HG02938 (cell line): ENCODE results near the gene L3MBTL2.

Experiments used
- ATAC-seq: cut with Tn5 transposase; IDR thresholded peaks from one replicate; pipeline ENCODE4 v1.9.1; 2021; ENCODE audit warnings: mild to moderate bottlenecking, moderate library complexity; ENCODE audit not compliant: unreplicated experiment

L3MBTL2 gene

GRCh38 chr22:41264408-41264941 is 59.4 kb downstream of the L3MBTL2 start:
- no peak for ATAC-seq

DNA sequence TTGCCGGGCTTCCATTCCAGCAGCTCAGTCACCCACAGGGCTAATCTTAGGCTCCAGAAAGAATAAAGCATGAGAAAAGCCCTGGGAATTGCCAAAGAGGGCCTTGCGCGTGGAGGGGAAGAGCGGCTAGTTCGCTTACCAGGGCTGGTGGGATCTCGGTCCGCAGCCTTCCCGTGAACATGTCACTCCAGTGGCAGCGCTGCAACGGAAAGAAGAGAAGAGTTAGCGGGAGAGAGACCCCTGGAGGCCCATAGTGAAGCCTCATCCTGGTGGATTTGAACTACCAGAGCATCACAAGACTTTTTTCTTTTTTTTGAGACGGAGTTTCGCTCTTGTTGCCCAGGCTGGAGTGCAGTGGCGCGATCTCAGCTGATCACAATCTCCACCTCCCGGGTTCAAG is 62.8 kb downstream of the L3MBTL2 start:
- ATAC-seq, result no peak

DNA sequence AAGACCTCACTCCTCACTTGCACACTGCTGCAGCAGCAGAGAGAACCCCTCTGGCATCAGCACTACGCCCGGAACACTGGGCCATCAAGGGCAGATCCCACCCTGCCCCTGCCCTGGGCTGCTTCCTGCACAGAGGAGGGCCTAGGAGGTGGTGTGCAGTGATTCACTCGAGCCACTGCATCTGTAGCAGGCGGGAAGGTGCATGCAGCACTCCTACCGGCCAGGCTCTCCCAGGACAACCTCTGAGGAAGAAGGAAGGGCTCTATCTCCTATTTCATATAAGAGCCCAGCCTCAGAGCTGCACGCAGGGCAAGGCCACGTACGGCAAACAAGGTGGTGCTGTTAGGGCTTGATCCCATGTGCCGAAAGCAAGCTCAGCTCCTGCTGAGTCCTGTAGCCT is 66.7 kb downstream of the L3MBTL2 start:
- no peak for ATAC-seq

- ATAC-seq, result no peak
These were observed 68.0 kb downstream of the L3MBTL2 start for GRCh38 chr22:41273128-41273527.

DNA sequence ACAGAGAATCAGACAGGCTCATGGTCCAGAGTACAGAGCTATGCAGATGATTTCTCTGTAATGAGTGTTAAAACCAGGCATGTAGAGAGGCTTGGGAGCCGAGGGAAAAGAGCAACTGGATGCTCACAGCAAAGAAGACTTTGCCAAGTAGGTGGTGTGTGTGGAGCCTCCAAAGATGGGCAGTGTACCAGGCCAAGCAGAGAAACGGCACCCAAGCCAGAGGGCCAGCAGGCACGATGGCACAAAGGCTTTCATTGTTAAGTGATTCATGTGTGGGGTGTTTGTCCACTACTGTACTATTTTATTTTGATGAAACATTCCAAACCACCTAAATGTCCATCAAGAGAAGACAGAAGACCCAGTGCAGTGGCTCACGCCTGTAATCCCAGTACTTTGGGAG is 69.7 kb downstream of the L3MBTL2 start:
- no peak for ATAC-seq

- no peak for ATAC-seq
These were observed 75.0 kb downstream of the L3MBTL2 start for GRCh38 chr22:41280065-41280464.

DNA sequence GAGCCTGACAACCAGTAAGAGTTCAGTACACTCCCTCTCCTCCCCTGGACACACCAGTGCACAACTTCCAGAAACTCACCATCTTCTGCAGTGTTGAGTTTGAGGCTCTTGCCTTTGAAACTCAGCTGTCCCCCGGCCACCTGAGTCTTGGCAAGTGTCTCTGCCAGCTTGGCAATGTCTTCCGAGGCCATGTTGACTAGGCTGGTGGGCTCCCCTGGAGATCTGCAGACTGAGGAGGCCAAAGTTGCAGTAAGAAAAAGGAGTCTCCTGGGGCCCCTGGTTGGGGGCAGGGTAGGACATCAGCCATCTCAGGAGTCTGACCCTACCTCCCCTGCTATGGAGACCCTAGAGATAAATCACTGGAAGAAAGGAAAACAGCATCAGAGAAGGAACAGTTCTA is 75.7 kb downstream of the L3MBTL2 start:
- ATAC-seq, result no peak
